HAP-1 (cell line): ENCODE measurements around the gene CSHL1.

Experiments used
- DNase-seq, 2 experiments: peaks; one replicate each; pipeline ENCODE4 v3.0.0-alpha.2; 2016 to 2020; ENCODE audit warnings: low spot score in 2 of 2
- H3K27me3 ChIP-seq: fragments of 250-450 bp; sonication (Bioruptor Pico); 2 replicates; pipeline ENCODE4 v1.5.1; 2020; ENCODE audit warnings: low read depth, mild to moderate bottlenecking, moderate library complexity
- H3K36me3 ChIP-seq: fragments of 250-450 bp; sonication (Bioruptor Pico); replicated peaks from 2 replicates; pipeline ENCODE4 v1.5.1; 2020; ENCODE audit warnings: mild to moderate bottlenecking
- H3K4me1 ChIP-seq: fragments of 250-450 bp; sonication (Bioruptor Pico); 2 replicates; pipeline ENCODE4 v1.5.1; 2020; ENCODE audit warnings: mild to moderate bottlenecking
- H3K4me3 ChIP-seq: fragments of 250-450 bp; sonication (Bioruptor Pico); 2 replicates; pipeline ENCODE4 v1.5.1; 2020; ENCODE audit warnings: mild to moderate bottlenecking, moderate library complexity
- H3K9me3 ChIP-seq: fragments of 250-450 bp; sonication (Bioruptor Pico); 2 replicates; pipeline ENCODE4 v1.5.1; 2020; ENCODE audit warnings: mild to moderate bottlenecking, moderate library complexity
- in situ Hi-C: fragments of 300-500 bp; cut with MboI; formaldehyde crosslinking; loops from 3 replicates; pipeline ENCODE4 v1.14.3; 2020; ENCODE audit warnings: low sequenced_read_pairs, inconsistent platforms, mixed read lengths

Gene CSHL1

DNA sequence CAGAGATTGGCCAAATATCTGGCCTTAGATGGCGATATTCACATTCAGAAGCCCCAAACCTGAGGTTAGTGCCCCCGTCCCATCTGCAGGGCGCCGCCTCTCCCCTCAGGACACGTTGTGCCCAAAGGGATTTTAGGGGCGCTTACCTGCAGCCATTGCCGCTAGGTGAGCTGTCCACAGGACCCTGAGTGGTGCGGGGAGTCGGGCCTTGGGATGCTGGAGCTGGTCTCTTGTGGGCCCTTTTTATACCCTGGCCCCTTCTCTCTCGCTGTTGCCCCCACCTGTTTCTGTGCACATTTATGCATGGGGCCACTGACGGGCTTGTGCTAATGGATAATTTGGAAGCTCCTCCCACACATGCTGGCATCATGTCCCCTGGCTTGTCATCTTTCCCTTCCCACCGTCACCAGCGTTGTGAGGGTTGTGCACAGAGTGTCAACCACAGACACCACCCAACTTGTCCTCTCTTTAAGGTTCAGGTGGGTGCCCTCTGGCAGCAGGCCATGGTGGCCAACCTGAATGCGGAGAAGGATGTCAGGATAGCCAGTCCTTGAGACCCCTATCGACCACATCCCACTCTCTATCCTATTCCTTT is at the start of gene CSHL1:
CSHL1 (minus strand) TSS at position 218 of the 595 bp plus-strand sequence; CDS start at position 156, 62 bp downstream.
- Histone ChIP-seq H3K4me1 (no peaks in the 10 kb centered on the region), H3K36me3 (no peaks in the 10 kb centered on the region), H3K27me3 (no peaks in the 10 kb centered on the region; the same call in 1 of the 2 replicates), H3K9me3 (no peaks in the 10 kb centered on the region), H3K4me3 (no peak within 1 kb of the TSS)
- in situ Hi-C loops = loop anchor here (25.0 kb wide), 1 partner anchor 376 kb away; no protein-coding TSS in a partner anchor
- no peak for DNase-seq

- no peaks in the 10 kb centered on the region for H3K36me3 ChIP-seq
- no peak for DNase-seq
- in situ Hi-C loops = no loop called here
- no peaks in the 10 kb centered on the region for H3K27me3 ChIP-seq
- H3K9me3 ChIP-seq = no peaks in the 10 kb centered on the region
- no peaks in the 10 kb centered on the region for H3K4me1 ChIP-seq
- H3K4me3 ChIP-seq = no peak overlapping the region
Observed at GRCh38 chr17:63960430-63960829, 49.4 kb upstream of the CSHL1 start.

DNA sequence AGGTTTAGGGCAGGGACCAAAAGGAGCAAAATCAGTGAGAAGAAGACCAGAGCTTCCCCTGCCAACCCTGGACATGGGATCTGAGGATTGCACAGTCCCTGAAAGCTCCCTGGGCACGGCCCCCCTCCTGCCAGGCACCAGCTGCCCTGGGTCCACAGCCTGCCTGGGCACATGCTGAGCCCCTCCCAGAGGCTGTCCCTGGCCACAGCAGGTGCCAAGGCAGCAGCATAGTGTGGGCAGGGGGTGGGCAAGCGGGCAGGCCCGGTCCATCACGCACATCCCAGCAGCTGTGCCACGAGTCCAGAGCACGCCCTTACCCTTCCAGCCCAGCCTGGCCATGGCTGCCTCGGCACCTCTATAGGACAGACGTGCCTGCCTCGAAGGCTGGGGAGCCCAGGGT is 48.9 kb upstream of the CSHL1 start:
- Histone ChIP-seq H3K27me3 (no peaks in the 10 kb centered on the region), H3K36me3 (no peaks in the 10 kb centered on the region), H3K9me3 (no peaks in the 10 kb centered on the region), H3K4me1 (no peaks in the 10 kb centered on the region), H3K4me3 (no peak overlapping the region)
- no peak for DNase-seq
- in situ Hi-C loops = no loop called here

DNA sequence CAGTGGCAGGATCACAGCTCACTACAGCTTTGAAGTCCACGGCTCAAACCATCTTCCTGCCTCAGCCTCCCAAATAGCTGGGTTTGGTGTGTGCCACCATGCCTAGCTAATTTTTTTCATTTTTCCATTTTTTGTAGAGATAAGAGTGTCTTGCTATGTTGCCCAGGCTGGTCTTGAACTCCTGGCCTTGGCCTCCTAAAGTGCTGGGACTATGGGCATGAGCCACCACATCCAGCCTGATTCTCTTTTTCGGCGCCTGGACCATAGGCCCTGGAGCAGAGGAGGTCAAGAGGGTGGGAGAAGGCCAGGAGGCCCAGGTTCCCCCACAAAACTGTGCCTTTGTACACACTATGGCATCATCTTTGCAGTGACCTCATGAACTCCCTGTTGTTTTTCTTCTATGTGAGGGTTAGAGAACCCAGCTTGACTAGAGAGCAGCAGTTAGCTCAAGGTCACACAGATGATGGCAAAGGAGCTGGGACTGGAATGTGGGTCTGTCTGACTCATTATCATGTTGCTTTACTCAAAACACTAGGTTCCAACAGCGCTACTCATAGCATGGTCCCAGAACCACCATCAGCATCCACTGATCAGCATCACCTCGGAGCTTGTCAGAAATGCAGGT is 45.4 kb upstream of the CSHL1 start:
- H3K36me3 ChIP-seq = no peaks in the 10 kb centered on the region
- DNase-seq = no peak
- no peaks in the 10 kb centered on the region for H3K9me3 ChIP-seq
- no peaks in the 10 kb centered on the region for H3K4me1 ChIP-seq
- H3K27me3 ChIP-seq = 0 out of 2 replicates have a peak, but pooled peaks cover 3% of the 10 kb centered on the region
- H3K4me3 ChIP-seq = no peak overlapping the region
- in situ Hi-C loops = no loop called here

DNA sequence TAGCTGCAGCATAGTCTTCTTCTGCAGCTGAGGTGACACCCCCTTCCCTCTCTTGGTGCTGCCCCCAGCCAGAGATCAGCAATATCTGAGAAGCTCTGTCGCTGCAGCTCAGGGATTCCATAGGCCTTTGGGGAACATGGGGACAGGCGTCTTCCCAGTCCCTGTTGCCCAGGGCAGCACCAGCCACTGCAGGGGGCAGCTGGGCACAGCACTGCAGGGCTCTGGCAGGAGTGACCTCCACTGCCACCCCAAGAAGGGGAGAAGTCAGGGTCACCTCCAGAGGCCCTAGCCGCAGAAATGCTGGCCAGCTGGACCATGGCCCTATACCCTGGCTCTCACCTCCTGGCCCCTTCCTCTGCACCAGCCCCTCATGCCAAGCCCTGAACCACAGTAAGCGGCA is 44.7 kb upstream of the CSHL1 start:
- Histone ChIP-seq H3K4me3 (no peak overlapping the region), H3K4me1 (no peaks in the 10 kb centered on the region), H3K27me3 (0 out of 2 replicates have a peak, but pooled peaks cover 3% of the 10 kb centered on the region), H3K36me3 (no peaks in the 10 kb centered on the region), H3K9me3 (no peaks in the 10 kb centered on the region)
- DNase-seq = no peak
- in situ Hi-C loops = no loop called here

- H3K4me3 ChIP-seq = no peak overlapping the region
- DNase-seq = no peak
Observed at GRCh38 chr17:63955232-63955631, 44.2 kb upstream of the CSHL1 start.

DNA sequence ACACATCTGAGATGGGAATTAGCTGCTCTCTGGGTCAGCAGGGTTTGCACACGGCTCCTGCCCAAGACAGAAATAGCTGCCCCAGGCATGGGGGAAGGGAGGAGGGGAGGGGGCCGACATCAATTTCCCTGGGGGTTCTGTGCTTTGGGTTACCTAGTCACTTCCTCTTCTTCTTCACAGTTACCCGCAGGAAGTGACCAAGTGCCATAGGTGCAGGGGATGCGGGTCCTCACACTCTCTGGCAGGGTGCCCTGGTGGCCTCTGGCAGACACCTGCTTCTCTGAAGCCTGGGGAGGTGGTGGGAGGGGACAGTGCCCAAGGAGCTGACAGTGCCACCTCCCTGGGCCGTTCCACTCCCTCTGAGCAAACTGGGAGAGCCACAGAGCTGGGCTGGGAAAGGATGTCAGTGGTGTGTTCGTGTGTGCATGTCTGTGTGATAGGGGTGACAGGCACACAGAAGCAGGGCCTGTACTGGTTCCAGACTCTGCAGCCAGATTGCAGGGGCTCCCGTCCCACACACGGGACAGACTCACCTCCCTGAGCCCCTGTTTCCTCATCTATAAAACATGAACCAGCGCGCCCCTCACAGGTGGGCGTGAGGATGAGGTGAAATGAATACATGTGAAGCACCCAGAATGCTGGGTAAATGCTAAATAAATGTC is 43.5 kb upstream of the CSHL1 start:
- Histone ChIP-seq H3K9me3 (no peaks in the 10 kb centered on the region), H3K27me3 (0 out of 2 replicates have a peak, but pooled peaks cover 3% of the 10 kb centered on the region), H3K4me1 (no peaks in the 10 kb centered on the region), H3K4me3 (no peak overlapping the region), H3K36me3 (no peaks in the 10 kb centered on the region)
- in situ Hi-C loops = no loop called here
- no peak for DNase-seq

More at GRCh38 chr17:63955232-63955631, 44.2 kb upstream of the CSHL1 start:
- Histone ChIP-seq H3K36me3 (no peaks in the 10 kb centered on the region), H3K9me3 (no peaks in the 10 kb centered on the region), H3K27me3 (0 out of 2 replicates have a peak, but pooled peaks cover 3% of the 10 kb centered on the region), H3K4me1 (no peaks in the 10 kb centered on the region)
- in situ Hi-C loops = no loop called here

DNA sequence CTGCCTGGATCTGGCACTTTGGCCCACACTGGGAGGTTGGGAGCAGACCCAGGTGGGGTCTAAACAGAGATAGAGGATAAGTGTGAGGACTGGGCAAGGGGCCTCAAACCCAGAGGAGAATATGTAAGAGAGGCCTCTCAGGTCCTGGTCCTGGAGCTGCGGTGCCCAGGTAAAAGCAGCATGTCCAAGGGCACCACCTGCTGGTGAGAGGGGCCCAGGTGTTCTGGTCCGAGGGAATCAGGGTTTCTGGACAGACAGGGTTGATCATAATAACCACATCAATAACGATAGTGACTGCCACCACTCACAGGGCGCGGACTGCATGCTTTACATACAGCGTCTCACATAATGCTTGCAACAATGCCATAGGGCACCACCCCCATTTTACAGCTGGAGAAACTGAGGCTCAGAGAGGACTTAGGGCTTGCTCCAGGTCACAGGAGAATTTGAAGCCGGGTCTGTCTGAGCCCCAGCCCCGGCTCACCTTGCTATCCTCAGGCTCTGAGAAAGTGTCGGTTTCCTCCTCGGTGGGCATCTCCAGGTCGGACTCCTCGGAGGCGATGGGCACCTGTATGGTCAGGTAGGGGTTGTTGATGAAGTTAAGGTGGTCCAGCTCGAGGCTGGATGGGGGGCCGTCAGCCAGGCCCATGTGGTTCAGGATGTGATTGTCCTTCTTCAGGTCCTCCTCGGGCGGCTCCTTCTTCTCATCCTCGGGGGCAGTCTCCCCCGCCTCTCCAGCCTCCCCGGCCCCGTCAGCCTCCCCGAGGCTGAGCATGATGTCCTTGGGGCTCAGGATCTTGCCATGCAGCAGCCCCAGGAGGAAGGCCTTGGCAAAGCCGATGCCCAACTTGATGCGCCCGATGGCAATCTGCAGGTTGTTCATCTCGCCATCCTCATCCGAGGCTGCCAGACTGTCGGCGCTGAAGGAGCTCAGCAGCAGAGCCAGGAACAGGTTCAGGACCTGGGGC is 40.2 kb upstream of the CSHL1 start:
- H3K36me3 ChIP-seq = no peaks in the 10 kb centered on the region
- H3K9me3 ChIP-seq = no peaks in the 10 kb centered on the region
- H3K4me1 ChIP-seq = no peaks in the 10 kb centered on the region
- in situ Hi-C loops = no loop called here
- H3K4me3 ChIP-seq = no peak overlapping the region
- H3K27me3 ChIP-seq = 0 out of 2 replicates have a peak, but pooled peaks cover 3% of the 10 kb centered on the region
- peak in 1 of 2 experiments; percentile 46 for DNase-seq

DNA sequence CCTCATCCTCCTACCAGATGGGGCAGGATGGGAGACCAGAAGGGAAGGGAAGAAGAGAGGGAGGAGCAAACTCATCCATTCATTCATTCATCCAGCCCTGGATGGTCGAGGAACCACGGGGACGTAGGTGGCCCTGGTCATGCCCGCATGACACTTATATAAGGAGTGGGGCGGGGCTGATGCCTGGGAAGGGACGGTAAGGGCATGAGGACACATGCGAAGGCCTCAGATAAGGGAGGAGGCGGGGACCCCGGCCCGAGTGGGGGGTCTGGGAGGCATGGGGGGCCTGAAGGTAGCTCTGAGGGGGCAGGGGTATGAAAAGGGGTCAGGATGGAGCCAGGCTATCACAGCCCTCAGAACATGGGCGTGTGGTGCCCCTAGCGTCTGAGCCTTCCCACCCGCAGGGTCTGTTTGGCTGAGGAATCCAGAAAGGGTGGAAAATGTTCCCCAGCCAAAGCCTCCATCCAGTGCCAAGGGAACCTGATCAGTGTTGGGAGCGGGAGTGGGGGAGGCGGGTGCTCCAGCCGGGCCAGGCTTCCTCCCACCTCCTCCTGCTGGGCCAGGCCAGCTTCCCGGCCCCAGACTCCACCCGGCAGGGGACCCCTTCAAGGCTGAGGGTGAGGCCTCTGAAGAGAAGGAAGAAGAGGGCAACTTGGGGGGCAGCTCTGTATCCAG is 38.7 kb upstream of the CSHL1 start:
- no peak overlapping the region for H3K4me3 ChIP-seq
- H3K4me1 ChIP-seq = no peaks in the 10 kb centered on the region
- H3K27me3 ChIP-seq = 0 out of 2 replicates have a peak, but pooled peaks cover 3% of the 10 kb centered on the region
- no peaks in the 10 kb centered on the region for H3K9me3 ChIP-seq
- no peak for DNase-seq
- in situ Hi-C loops = no loop called here
- no peaks in the 10 kb centered on the region for H3K36me3 ChIP-seq

DNA sequence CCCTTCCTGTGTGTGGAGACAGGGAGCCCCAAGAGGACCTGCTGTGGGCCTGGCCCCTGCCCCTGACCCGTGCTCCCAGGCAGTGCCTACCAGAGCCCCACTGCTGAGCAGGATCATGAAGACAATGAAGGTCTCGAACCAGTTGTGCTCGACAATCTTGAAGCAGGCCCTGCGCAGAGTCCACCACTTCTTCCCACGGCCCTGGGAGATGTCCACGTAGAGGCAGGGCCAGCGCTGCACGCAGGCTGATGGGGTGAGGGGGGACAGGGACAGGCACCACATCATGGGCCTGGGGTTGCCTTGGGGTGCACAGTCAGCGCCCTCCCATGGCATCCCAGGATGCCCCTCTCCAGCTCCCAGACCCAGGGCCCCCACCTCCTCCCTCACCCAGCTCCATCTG is 37.5 kb upstream of the CSHL1 start:
- no peak overlapping the region for H3K4me3 ChIP-seq
- DNase-seq = no peak
- no peaks in the 10 kb centered on the region for H3K9me3 ChIP-seq
- no peaks in the 10 kb centered on the region for H3K4me1 ChIP-seq
- in situ Hi-C loops = no loop called here
- no peaks in the 10 kb centered on the region for H3K27me3 ChIP-seq
- H3K36me3 ChIP-seq = no peaks in the 10 kb centered on the region

DNA sequence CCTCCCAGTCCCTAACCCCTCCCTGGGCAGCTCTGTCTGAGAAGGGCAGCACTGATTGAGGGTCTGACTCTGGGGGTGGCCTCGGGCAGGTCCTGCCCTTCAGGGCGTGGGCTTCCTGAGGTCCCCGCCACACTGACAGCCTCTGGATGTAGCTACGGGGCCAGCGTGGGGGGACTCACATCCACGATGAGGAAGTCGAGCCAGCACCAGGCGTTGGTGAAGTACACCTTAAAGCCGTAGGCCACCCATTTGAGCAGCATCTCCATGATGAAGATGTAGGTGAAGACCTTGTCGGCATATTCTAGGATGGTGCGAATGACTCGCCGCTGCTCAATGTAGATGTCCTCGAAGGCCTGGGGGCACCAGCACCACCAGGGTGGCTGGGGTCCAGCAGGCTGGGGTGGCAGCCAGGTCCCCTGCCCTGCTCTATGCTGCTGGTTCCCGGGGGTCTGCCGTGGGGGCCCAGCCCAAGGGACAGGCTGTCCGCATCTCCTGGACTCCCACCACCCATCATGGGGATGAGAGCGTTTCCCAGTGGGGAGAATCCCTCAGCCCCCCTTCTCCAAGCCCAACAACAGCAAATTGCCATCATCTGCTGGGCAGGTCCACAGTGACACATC is 36.8 kb upstream of the CSHL1 start:
- in situ Hi-C loops = no loop called here

GRCh38 chr17:63946440-63947363 is 35.6 kb upstream of the CSHL1 start:
- DNase-seq = peak; percentile 36 to 79
- Histone ChIP-seq H3K27me3 (no peaks in the 10 kb centered on the region), H3K4me3 (no peak overlapping the region), H3K36me3 (no peaks in the 10 kb centered on the region), H3K4me1 (no peaks in the 10 kb centered on the region), H3K9me3 (no peaks in the 10 kb centered on the region)
- in situ Hi-C loops = no loop called here

More for the DNA sequence above, 36.8 kb upstream of the CSHL1 start:
- H3K4me1 ChIP-seq = no peaks in the 10 kb centered on the region
- H3K27me3 ChIP-seq = no peaks in the 10 kb centered on the region
- no peak for DNase-seq
- no peaks in the 10 kb centered on the region for H3K9me3 ChIP-seq
- no peaks in the 10 kb centered on the region for H3K36me3 ChIP-seq
- H3K4me3 ChIP-seq = no peak overlapping the region
